ENCODE results near the gene GJD2. TPM values are rescaled to one million over a fixed set of nuclear protein-coding genes. Genes with fewer than 3 reads are reported as not detected.

GJD2 gene
- total RNA-seq, 1 experiment from 2014 or later = not detected

GRCh38 chr15:34749691-34750090 lies 5.1 kb downstream of the GJD2 start:
- CTCF ChIA-PET = no interaction called here
- TF ChIP-seq POLR2AphosphoS5 (IDR thresholded peaks at IDR 0.05; ENCODE audit: low read depth, low read length) (no peak), CTCF (IDR thresholded peaks at IDR 0.05) (no peak), SIN3A (IDR thresholded peaks at IDR 0.05; ENCODE audit: borderline replicate concordance, insufficient read depth, low read depth, low read length) (no peak), REST (IDR thresholded peaks at IDR 0.05; ENCODE audit: insufficient read depth in 1 of 2, low read depth in 2 of 2, low read length in 1 of 2) (no peak), TCF7L2 (IDR thresholded peaks at IDR 0.05; ENCODE audit: low read depth, low read length) (no peak)

GRCh38 chr15:34739346-34739745 lies 15.5 kb downstream of the GJD2 start:
- intact Hi-C loops (cut with micrococcal nuclease; ENCODE audit: unreplicated experiment) (no loop called here), in situ Hi-C loops (cut with HindIII; ENCODE audit: low pct_unique_long_range_greater_than_20kb, low sequenced_read_pairs) (no loop called here)
- Histone ChIP-seq H3K9me3 (ENCODE audit: control insufficient read depth, insufficient read depth, low read depth, low read length) (no peaks in the 10 kb centered on the region), H3K4me3 (ENCODE audit: low read depth in 2 of 2, low read length in 2 of 2) (no peak overlapping the region), H3K27ac (ENCODE audit: low read length) (no peak overlapping the region), H3K36me3 (ENCODE audit: control insufficient read depth, insufficient read depth, low read length) (no peaks in the 10 kb centered on the region), H3K27me3 (ENCODE audit: control insufficient read depth, insufficient read depth, low read length) (peaks cover 45% of the 10 kb centered on the region), H3K4me1 (ENCODE audit: control insufficient read depth, insufficient read depth, low read length) (no peaks in the 10 kb centered on the region)
- no TSS peak for BruUV-seq (replicated peaks)
- no peak for ATAC-seq
- TF ChIP-seq POLR2AphosphoS5 (IDR thresholded peaks at IDR 0.05; ENCODE audit: low read depth, low read length) (no peak), SIN3A (IDR thresholded peaks at IDR 0.05; ENCODE audit: borderline replicate concordance, insufficient read depth, low read depth, low read length) (no peak), CTCF (IDR thresholded peaks at IDR 0.05) (no peak), TCF7L2 (IDR thresholded peaks at IDR 0.05; ENCODE audit: low read depth, low read length) (no peak), REST (IDR thresholded peaks at IDR 0.05; ENCODE audit: insufficient read depth in 1 of 2, low read depth in 2 of 2, low read length in 1 of 2) (no peak)
- CTCF ChIA-PET = interaction anchor here (0.5 kb wide), 1 partner anchor 206 kb away, joined by 3 read pairs; no protein-coding TSS in a partner anchor
- DNase-seq (ENCODE audit: low read depth, low spot score) = no peak
- POLR2A ChIA-PET = no interaction called here

More at GRCh38 chr15:34749691-34750090, 5.1 kb downstream of the GJD2 start:
- DNase-seq (ENCODE audit: low read depth, low spot score) (no peak), ATAC-seq (no peak)
- Histone ChIP-seq H3K36me3 (ENCODE audit: control insufficient read depth, insufficient read depth, low read length) (no peaks in the 10 kb centered on the region), H3K9me3 (ENCODE audit: control insufficient read depth, insufficient read depth, low read depth, low read length) (no peaks in the 10 kb centered on the region), H3K27me3 (ENCODE audit: control insufficient read depth, insufficient read depth, low read length) (peaks cover 11% of the 10 kb centered on the region; the same call in 1 of the 2 replicates), H3K27ac (ENCODE audit: low read length) (no peak overlapping the region), H3K4me1 (ENCODE audit: control insufficient read depth, insufficient read depth, low read length) (no peaks in the 10 kb centered on the region), H3K4me3 (ENCODE audit: low read depth in 2 of 2, low read length in 2 of 2) (no peak overlapping the region)
- in situ Hi-C loops (cut with HindIII; ENCODE audit: low pct_unique_long_range_greater_than_20kb, low sequenced_read_pairs) (no loop called here), intact Hi-C loops (cut with micrococcal nuclease; ENCODE audit: unreplicated experiment) (no loop called here)
- POLR2A ChIA-PET = interaction anchor here (0.6 kb wide), 1 partner anchor 63 kb away, joined by 4 read pairs; no protein-coding TSS in a partner anchor
- no TSS peak for BruUV-seq (replicated peaks)

All from Panc1 (cell line).